ENCODE data around the gene CPN1.
A peak's percentile ranks its signal among the peaks of the same experiment; 100 is the strongest.
"Not testable (repeated sequence)": the region's sequence is repeated elsewhere in the genome, so short reads cannot be mapped to it uniquely, and the experiment has no call there.

CPN1 gene

GRCh38 chr10:100022403-100022802 is 59.3 kb downstream of the CPN1 start:
- DNase-seq (ENCODE audit: low read depth in 2 of 2): no peak

- DNase-seq (ENCODE audit: low read depth in 2 of 2): no peak
Observed at GRCh38 chr10:100021322-100021721, 60.3 kb downstream of the CPN1 start.

- no peak for DNase-seq (ENCODE audit: low read depth in 2 of 2)
Observed at GRCh38 chr10:100020886-100021253, 60.8 kb downstream of the CPN1 start.

GRCh38 chr10:100020142-100020885 is 61.4 kb downstream of the CPN1 start:
- DNase-seq (ENCODE audit: low read depth in 2 of 2): no peak

- DNase-seq (ENCODE audit: low read depth in 2 of 2): no peak
Observed at GRCh38 chr10:100019787-100020141, 61.9 kb downstream of the CPN1 start.

GRCh38 chr10:100014071-100014762 is 67.5 kb downstream of the CPN1 start:
- no peak for DNase-seq (ENCODE audit: low read depth in 2 of 2)

- DNase-seq (ENCODE audit: low read depth in 2 of 2): no peak
Observed at GRCh38 chr10:100013621-100014020, 68.0 kb downstream of the CPN1 start.

- not testable (repeated sequence) for DNase-seq (ENCODE audit: low read depth in 2 of 2)
Observed at GRCh38 chr10:100011906-100012305, 69.8 kb downstream of the CPN1 start.

- peak; percentile 59 to 73 for DNase-seq (ENCODE audit: low read depth in 2 of 2)
Observed at GRCh38 chr10:100009793-100010676, 71.6 kb downstream of the CPN1 start, which contains the start of gene DNMBP. Gene DNMBP, minus strand, starts transcription at chr10:100009947. Its CDS starts 37,823 bp downstream, at chr10:99972124.

GRCh38 chr10:100009283-100009792 is 72.3 kb downstream of the CPN1 start:
- DNase-seq (ENCODE audit: low read depth in 2 of 2): no peak

GRCh38 chr10:100008708-100009282 is 72.9 kb downstream of the CPN1 start:
- no peak for DNase-seq (ENCODE audit: low read depth in 2 of 2)

- no peak for DNase-seq (ENCODE audit: low read depth in 2 of 2)
Observed at GRCh38 chr10:100008142-100008522, 73.5 kb downstream of the CPN1 start.

GRCh38 chr10:100007231-100008141 is 74.2 kb downstream of the CPN1 start:
- no peak for DNase-seq (ENCODE audit: low read depth in 2 of 2)

- no peak for DNase-seq (ENCODE audit: low read depth in 2 of 2)
Observed at GRCh38 chr10:100006243-100006886, 75.3 kb downstream of the CPN1 start.

GRCh38 chr10:100004805-100005510 is 76.7 kb downstream of the CPN1 start:
- DNase-seq (ENCODE audit: low read depth in 2 of 2): no peak

GRCh38 chr10:100000109-100000644 is 81.5 kb downstream of the CPN1 start:
- DNase-seq (ENCODE audit: low read depth in 2 of 2): no peak

GRCh38 chr10:99999319-100000108 is 82.2 kb downstream of the CPN1 start:
- DNase-seq (ENCODE audit: low read depth in 2 of 2): no peak

GRCh38 chr10:99998889-99999288 is 82.8 kb downstream of the CPN1 start:
- DNase-seq (ENCODE audit: low read depth in 2 of 2): no peak

Data from stimulated activated CD4-positive, alpha-beta T cell treated with anti-CD3 and anti-CD28 coated beads, Interleukin-12 subunit alpha, Interleukin-12 subunit beta, amount 100 ng/mL, for 24 hours (primary cell).